Testis (tissue), 5 donors: Measurements from ENCODE around the gene GNAI2. TPM values are rescaled to one million over a fixed set of nuclear protein-coding genes. Genes with fewer than 3 reads are reported as not detected.

Source experiments
- DNase-seq: peaks from one replicate; pipeline ENCODE4 v3.0.0-alpha.2; 2019
- H3K27ac ChIP-seq, 2 donors: fragments of 200-600 bp; sonication (generic); one replicate each; pipeline ENCODE4 v1.5.1; 2019
- H3K27me3 ChIP-seq: fragments of 200-600 bp; sonication (generic); one replicate; pipeline ENCODE4 v1.5.1; 2019
- H3K36me3 ChIP-seq: fragments of 200-600 bp; sonication (generic); one replicate; pipeline ENCODE4 v1.5.1; 2017; ENCODE audit warnings: low read depth; ENCODE audit errors: missing control alignments
- H3K4me1 ChIP-seq: fragments of 200-600 bp; sonication (generic); one replicate; pipeline ENCODE4 v1.5.1; 2019
- H3K4me3 ChIP-seq, 2 donors: fragments of 200-600 bp; sonication (generic); one replicate each; pipeline ENCODE4 v1.5.1; 2017 to 2019
- H3K9me3 ChIP-seq: fragments of 200-600 bp; sonication (generic); one replicate; pipeline ENCODE4 v1.5.1; 2017
- POLR2A ChIP-seq: fragments of 450-650 bp; IDR thresholded peaks from one replicate; pipeline ENCODE4 v1.6.1; 2017; ENCODE audit warnings: antibody characterized with exemption, mild to moderate bottlenecking, moderate library complexity
- WGBS, 2 donors: methylation state at CpG; one replicate each; pipeline ENCODE4 v1.1.5; 2018; 5-methylcytosine and 5-hydroxymethylcytosine counted together
- intact Hi-C: fragments of 100-400 bp; cut with DNase I; formaldehyde crosslinking; loops from one replicate; pipeline ENCODE4 v1.15.1; 2023; ENCODE audit warnings: low total_unique reads
- long read RNA-seq, 2 donors: transcript quantifications; one replicate each; lab custom pipeline, GENCODE V29; 2026
- polyA plus RNA-seq: library from polyadenylated mRNA; stranded (reverse); fragments of 350-450 nt; fragmentation: Illumina TruSeq; extraction: RNeasy Lipid Tissue Mini Kit (QIAGEN cat#74804); gene quantifications from one replicate; pipeline ENCODE4 v1.2.3, GENCODE V29; 2014; ENCODE audit warnings: low read depth, low replicate concordance; ENCODE audit not compliant: insufficient read depth
- total RNA-seq, 2 donors: library from RNA; depleted of rRNA; stranded (reverse); fragments of >200 nt; gene quantifications; one replicate each; pipeline ENCODE4 v1.2.3, GENCODE V29; 2016
- TF ChIP-seq, protein P1 (sequence below), 3 experiments: fragments of 450-650 bp in 2 of 3; fragments of 200-600 bp in 1 of 3; sonication (generic) in 1 of 3; IDR thresholded peaks; one replicate each; pipeline ENCODE4 v1.5.1; 2016 to 2019; ENCODE audit warnings: antibody characterized with exemption in 3 of 3, mild to moderate bottlenecking in 2 of 3, moderate library complexity in 1 of 3

The GNAI2 gene
- 100 to 1,000 TPM; 239 to 343 TPM for total RNA-seq
- 238 TPM for polyA plus RNA-seq
- long read RNA-seq, donor 1, transcript GNAI2-202 (9 exons, 2,464 nt) = major isoform, 49 of 180 reads
- long read RNA-seq, donor 1, partial matches to known transcripts = 123 of 180 reads
- long read RNA-seq, donor 1, other reads (novel, unspliced or antisense) = 0 of 180 reads
- long read RNA-seq, donor 2, transcript GNAI2-202 (9 exons, 2,464 nt) = major isoform, 30 of 32 reads
- long read RNA-seq, donor 2, partial matches to known transcripts = 0 of 32 reads
- long read RNA-seq, donor 2, other reads (novel, unspliced or antisense) = 0 of 32 reads

DNA sequence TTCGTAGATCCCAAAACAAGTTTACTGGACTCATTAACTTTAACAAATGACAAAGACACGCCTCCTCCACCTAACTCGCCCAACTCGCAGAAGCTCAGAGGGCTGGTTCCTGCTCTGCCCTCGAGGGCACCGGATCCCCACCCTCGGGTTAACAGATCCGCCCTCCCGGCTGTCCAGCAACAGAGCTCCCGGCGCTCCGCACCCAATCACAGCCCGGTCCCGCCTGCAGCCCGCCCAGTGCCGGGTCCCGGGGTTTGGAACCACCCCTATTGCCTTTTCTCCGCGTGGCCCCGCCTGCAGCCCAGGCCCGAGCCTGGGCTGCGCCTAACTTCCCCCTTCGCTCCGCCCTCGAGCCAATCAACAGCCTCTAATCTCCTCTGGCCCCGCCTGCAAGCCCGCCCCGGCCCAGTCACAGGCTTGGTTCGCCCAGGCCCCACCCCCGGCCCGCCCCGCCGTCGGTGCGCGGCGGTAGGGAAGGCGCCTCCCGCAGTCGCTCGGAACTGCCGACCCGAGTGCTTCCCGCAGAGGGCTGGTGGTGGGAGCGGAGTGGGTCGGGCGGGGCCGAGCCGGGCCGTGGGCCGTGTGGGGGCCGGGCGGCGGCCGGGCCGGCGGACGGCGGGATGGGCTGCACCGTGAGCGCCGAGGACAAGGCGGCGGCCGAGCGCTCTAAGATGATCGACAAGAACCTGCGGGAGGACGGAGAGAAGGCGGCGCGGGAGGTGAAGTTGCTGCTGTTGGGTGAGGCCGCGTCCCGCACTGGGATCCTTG is at the start of gene GNAI2:
TSS of gene GNAI2 (plus strand) at position 489 of the 768 bp plus-strand sequence. CDS start at position 621, 132 bp downstream.
- peak; percentile 99 for DNase-seq
- Histone ChIP-seq H3K4me3 (peak within 1 kb of the TSS; percentile 84 to 86), H3K36me3 (no peaks in the 10 kb centered on the region), H3K27ac (peak within 1 kb of the TSS; percentile 81 to 89), H3K4me1 (peaks cover 19% of the 10 kb centered on the region), H3K9me3 (no peaks in the 10 kb centered on the region), H3K27me3 (no peaks in the 10 kb centered on the region)
- intact Hi-C loops = no loop called here
- TF ChIP-seq, protein P1, sequence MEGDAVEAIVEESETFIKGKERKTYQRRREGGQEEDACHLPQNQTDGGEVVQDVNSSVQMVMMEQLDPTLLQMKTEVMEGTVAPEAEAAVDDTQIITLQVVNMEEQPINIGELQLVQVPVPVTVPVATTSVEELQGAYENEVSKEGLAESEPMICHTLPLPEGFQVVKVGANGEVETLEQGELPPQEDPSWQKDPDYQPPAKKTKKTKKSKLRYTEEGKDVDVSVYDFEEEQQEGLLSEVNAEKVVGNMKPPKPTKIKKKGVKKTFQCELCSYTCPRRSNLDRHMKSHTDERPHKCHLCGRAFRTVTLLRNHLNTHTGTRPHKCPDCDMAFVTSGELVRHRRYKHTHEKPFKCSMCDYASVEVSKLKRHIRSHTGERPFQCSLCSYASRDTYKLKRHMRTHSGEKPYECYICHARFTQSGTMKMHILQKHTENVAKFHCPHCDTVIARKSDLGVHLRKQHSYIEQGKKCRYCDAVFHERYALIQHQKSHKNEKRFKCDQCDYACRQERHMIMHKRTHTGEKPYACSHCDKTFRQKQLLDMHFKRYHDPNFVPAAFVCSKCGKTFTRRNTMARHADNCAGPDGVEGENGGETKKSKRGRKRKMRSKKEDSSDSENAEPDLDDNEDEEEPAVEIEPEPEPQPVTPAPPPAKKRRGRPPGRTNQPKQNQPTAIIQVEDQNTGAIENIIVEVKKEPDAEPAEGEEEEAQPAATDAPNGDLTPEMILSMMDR (IDR thresholded peaks at IDR 0.05) = peak in 1 of 3 experiments; percentile 12
- TF ChIP-seq POLR2A = peak; percentile 90
- 0 to 1% methylated on average over 22 to 55 of the region's 75 CpGs for WGBS, 2 donors

DNA sequence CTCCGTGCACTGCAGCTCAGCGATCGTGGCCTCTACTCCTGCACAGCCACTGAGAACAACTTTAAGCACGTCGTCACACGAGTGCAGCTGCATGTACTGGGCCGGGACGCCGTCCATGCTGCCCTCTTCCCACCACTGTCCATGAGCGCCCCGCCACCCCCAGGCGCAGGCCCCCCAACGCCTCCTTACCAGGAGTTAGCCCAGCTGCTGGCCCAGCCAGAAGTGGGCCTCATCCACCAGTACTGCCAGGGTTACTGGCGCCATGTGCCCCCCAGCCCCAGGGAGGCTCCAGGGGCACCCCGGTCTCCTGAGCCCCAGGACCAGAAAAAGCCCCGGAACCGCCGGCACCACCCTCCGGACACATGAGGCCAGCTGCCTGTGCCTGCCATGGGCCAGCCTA is 48.3 kb upstream of the GNAI2 start:
- no peaks in the 10 kb centered on the region for H3K9me3 ChIP-seq
- H3K4me3 ChIP-seq = no peak overlapping the region
- no peak for TF ChIP-seq POLR2A
- TF ChIP-seq, protein P1 (IDR thresholded peaks at IDR 0.05) = no peak
- no peaks in the 10 kb centered on the region for H3K27me3 ChIP-seq
- H3K27ac ChIP-seq = no peak overlapping the region
- DNase-seq = no peak
- intact Hi-C loops = loop anchor here (5.0 kb wide), 1 partner anchor 65 kb away; no protein-coding TSS in a partner anchor
- WGBS, 2 donors = 95% methylated on average over 11 to 19 of the region's 19 CpGs
- H3K4me1 ChIP-seq = no peaks in the 10 kb centered on the region
- H3K36me3 ChIP-seq = no peaks in the 10 kb centered on the region

DNA sequence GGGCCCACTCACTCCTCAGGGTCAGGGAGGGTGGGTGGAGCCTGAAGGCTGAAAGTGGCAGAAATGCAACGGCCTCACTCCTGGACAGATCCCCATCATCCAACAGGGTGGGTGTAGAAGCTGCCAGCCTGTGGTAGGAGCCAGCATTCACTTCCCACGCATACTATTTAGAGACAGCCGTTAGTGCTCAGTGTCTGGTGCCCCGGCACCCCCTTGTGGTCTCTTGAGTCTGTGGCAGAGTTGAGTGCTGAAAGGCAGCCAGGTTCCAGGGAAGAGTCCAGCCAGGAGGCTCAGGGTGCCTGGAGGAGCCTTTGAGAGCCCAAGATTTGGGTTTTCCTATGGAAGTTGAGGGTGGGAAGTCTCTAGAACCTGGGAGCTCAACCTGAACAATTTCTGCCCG is 46.7 kb upstream of the GNAI2 start:
- Histone ChIP-seq H3K27ac (no peak overlapping the region), H3K27me3 (peaks cover 3% of the 10 kb centered on the region), H3K36me3 (no peaks in the 10 kb centered on the region), H3K9me3 (no peaks in the 10 kb centered on the region), H3K4me3 (no peak overlapping the region), H3K4me1 (peaks cover 4% of the 10 kb centered on the region)
- 26 to 52% methylated on average over 4 to 5 of the region's 5 CpGs for WGBS, 2 donors
- intact Hi-C loops = loop anchor here (5.0 kb wide), 1 partner anchor 67 kb away; no protein-coding TSS in a partner anchor
- no peak for TF ChIP-seq POLR2A
- TF ChIP-seq, protein P1 (IDR thresholded peaks at IDR 0.05) = peak; percentile 70 to 86 (median 83)
- peak; percentile 91 for DNase-seq

DNA sequence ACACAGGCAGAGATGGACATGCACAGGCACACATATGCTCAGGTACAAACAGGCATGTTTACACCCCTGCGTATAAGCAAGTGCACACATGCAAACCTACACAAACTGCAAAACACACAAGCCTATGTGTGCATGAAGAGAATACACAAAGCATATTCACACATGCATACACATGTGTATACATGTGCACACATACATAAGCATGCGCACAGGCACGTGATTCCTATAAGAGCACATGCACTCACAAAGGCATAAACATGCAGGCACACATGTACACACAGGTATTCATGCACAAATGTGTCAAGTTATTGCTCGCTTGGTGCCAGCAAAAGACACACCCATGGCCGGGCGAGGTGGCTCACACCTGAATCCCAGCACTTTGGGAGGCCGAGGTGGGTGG is 46.0 kb upstream of the GNAI2 start:
- intact Hi-C loops = loop anchor here (5.0 to 10.0 kb wide), 3 partner anchors 37 to 85 kb away; partner anchors contain the start of gene LSMEM2
- no peak for DNase-seq
- TF ChIP-seq, protein P1 (IDR thresholded peaks at IDR 0.05) = no peak
- TF ChIP-seq POLR2A = no peak
- H3K27ac ChIP-seq = no peak overlapping the region
- no peaks in the 10 kb centered on the region for H3K9me3 ChIP-seq
- peaks cover 3% of the 10 kb centered on the region for H3K27me3 ChIP-seq
- no peak overlapping the region for H3K4me3 ChIP-seq
- H3K4me1 ChIP-seq = peaks cover 9% of the 10 kb centered on the region
- WGBS, 2 donors = 93 to 98% methylated on average over 7 of the region's 7 CpGs
- no peaks in the 10 kb centered on the region for H3K36me3 ChIP-seq
